HepG2 (cell line): Measurements from ENCODE around the gene CASZ1. TPM values are rescaled to one million over a fixed set of nuclear protein-coding genes. Genes with fewer than 3 reads are reported as not detected.

Experiments used
- ATF5 ChIP-seq: sonication (generic); formaldehyde crosslinking; IDR thresholded peaks from 2 replicates; pipeline ENCODE4 v1.4.0; 2020; ENCODE audit warnings: mild to moderate bottlenecking, low read depth, missing genetic modification reagents
- HMGXB4 ChIP-seq, 2 experiments: sonication (generic) in 1 of 2; formaldehyde crosslinking in 1 of 2; IDR thresholded peaks; 2 replicates each; pipeline versions ENCODE4 v1.4.0 to v1.6.1; 2018 to 2020; ENCODE audit warnings: missing genetic modification reagents in 2 of 2, borderline replicate concordance in 1 of 2, low read depth in 1 of 2, mild to moderate bottlenecking in 1 of 2, missing biosample characterization in 1 of 2
- HNRNPL ChIP-seq: fragments of 200-400 bp; formaldehyde crosslinking; IDR thresholded peaks from 2 replicates; pipeline ENCODE4 v1.6.1; 2017; ENCODE audit warnings: mild to moderate bottlenecking, low read depth, low read length
- HOXA9 ChIP-seq: sonication (generic); formaldehyde crosslinking; IDR thresholded peaks from 2 replicates; pipeline ENCODE4 v1.8.1; 2022; ENCODE audit warnings: missing genetic modification reagents, mild to moderate bottlenecking, moderate library complexity, borderline replicate concordance
- KDM4B ChIP-seq: sonication (generic); formaldehyde crosslinking; IDR thresholded peaks from 2 replicates; pipeline ENCODE4 v1.4.0; 2020; ENCODE audit warnings: missing genetic modification reagents
- MED13 ChIP-seq: sonication (generic); formaldehyde crosslinking; IDR thresholded peaks from 2 replicates; pipeline ENCODE4 v1.5.0; 2020; ENCODE audit warnings: missing genetic modification reagents
- NONO ChIP-seq, 2 experiments: fragments of 450-650 bp in 1 of 2; sonication (generic) in 1 of 2; formaldehyde crosslinking in 1 of 2; IDR thresholded peaks in 1 of 2; conservative IDR thresholded peaks in 1 of 2; 2 replicates each; pipeline versions ENCODE4 v1.6.1 to v1.8.0; 2017 to 2022; ENCODE audit warnings: mild to moderate bottlenecking in 1 of 2, missing genetic modification reagents in 1 of 2, moderate library complexity in 1 of 2
- RAD21 ChIP-seq: fragments of 450-650 bp; formaldehyde crosslinking; IDR thresholded peaks from 2 replicates; pipeline ENCODE4 v1.5.0; 2020; ENCODE audit warnings: mild to moderate bottlenecking
- RARA ChIP-seq: IDR thresholded peaks from 2 replicates; pipeline ENCODE4 v1.6.1; 2016; ENCODE audit warnings: missing genetic modification reagents, missing compliant biosample characterization
- RXRB ChIP-seq: IDR thresholded peaks from 2 replicates; pipeline ENCODE4 v1.6.1; 2016; ENCODE audit warnings: borderline replicate concordance, missing genetic modification reagents, missing compliant biosample characterization
- SOX6 ChIP-seq, 2 experiments: fragments of 450-650 bp in 1 of 2; sonication (generic) in 1 of 2; formaldehyde crosslinking in 1 of 2; IDR thresholded peaks; 2 replicates each; pipeline versions ENCODE4 v1.4.0 to v1.6.1; 2017 to 2020; ENCODE audit warnings: antibody characterized with exemption in 1 of 2, mild to moderate bottlenecking in 1 of 2, missing genetic modification reagents in 1 of 2
- TEAD3 ChIP-seq: optimal IDR thresholded peaks from 2 replicates; pipeline ENCODE3; 2016; ENCODE audit warnings: borderline replicate concordance
- TIGD3 ChIP-seq: sonication (generic); formaldehyde crosslinking; IDR thresholded peaks from 2 replicates; pipeline ENCODE4 v1.5.1; 2020; ENCODE audit warnings: mild to moderate bottlenecking, missing genetic modification reagents, borderline replicate concordance
- TSC22D2 ChIP-seq: sonication (generic); formaldehyde crosslinking; IDR thresholded peaks from 2 replicates; pipeline ENCODE4 v1.5.1; 2020; ENCODE audit warnings: missing genetic modification reagents, mild to moderate bottlenecking, borderline replicate concordance
- YEATS2 ChIP-seq: sonication (generic); formaldehyde crosslinking; IDR thresholded peaks from 2 replicates; pipeline ENCODE4 v1.4.0; 2020; ENCODE audit warnings: missing genetic modification reagents, borderline replicate concordance
- ZBTB3 ChIP-seq: sonication (generic); formaldehyde crosslinking; IDR thresholded peaks from 2 replicates; pipeline ENCODE4 v1.4.0; 2020; ENCODE audit warnings: low read depth, mild to moderate bottlenecking, moderate library complexity, missing genetic modification reagents, borderline replicate concordance
- ZGPAT ChIP-seq: IDR thresholded peaks from 2 replicates; pipeline ENCODE4 v1.6.1; 2016; ENCODE audit warnings: mild to moderate bottlenecking
- ZNF234 ChIP-seq: sonication (generic); formaldehyde crosslinking; conservative IDR thresholded peaks from 2 replicates; pipeline ENCODE4 v1.5.1; 2020; ENCODE audit warnings: mild to moderate bottlenecking, missing genetic modification reagents
- ZNF350 ChIP-seq: sonication (generic); formaldehyde crosslinking; IDR thresholded peaks from 2 replicates; pipeline ENCODE4 v1.4.0; 2020; ENCODE audit warnings: mild to moderate bottlenecking, low read depth, missing genetic modification reagents, borderline replicate concordance
- ZNF446 ChIP-seq: sonication (generic); formaldehyde crosslinking; IDR thresholded peaks from 2 replicates; pipeline ENCODE4 v1.5.0; 2020; ENCODE audit warnings: mild to moderate bottlenecking, missing genetic modification reagents
- ZNF746 ChIP-seq: sonication (generic); formaldehyde crosslinking; IDR thresholded peaks from 2 replicates; pipeline ENCODE4 v1.8.0; 2022; ENCODE audit warnings: mild to moderate bottlenecking, missing genetic modification reagents
- polyA plus RNA-seq, 8 experiments: library from polyadenylated mRNA; depleted of rRNA in 3 of 8; stranded (reverse) in 7 of 8; unstranded in 1 of 8; fragments of >200 nt; fragmentation: Illumina TruSeq in 4 of 8; extraction: Trizol in 4 of 8; gene quantifications; 2 replicates each; pipeline versions ENCODE4 v1.2.1 to v1.2.3, GENCODE V29; 2011 to 2016; ENCODE audit warnings: low read depth in 4 of 8, missing spikeins in 1 of 8, mixed read lengths in 1 of 8; ENCODE audit not compliant: insufficient read depth in 1 of 8
- total RNA-seq, 5 experiments: library from RNA; depleted of rRNA; stranded (reverse); fragments of >200 nt; fragmentation: Illumina TruSeq; extraction: Trizol; gene quantifications; 2 replicates each; pipeline ENCODE4 v1.2.3, GENCODE V29; 2016; ENCODE audit warnings: low read depth in 1 of 5

Gene CASZ1
- total and polyA plus RNA-seq, 2 of the 13 experiments (the other 11 are each of a cell fraction or from before 2014, with no cell fraction given) = 1.9 to 3.7 TPM

- TF ChIP-seq HNRNPL (peak; percentile 88), HMGXB4 (CRISPR knock-in tag; IDR thresholded peaks at IDR 0.05; ENCODE audit: borderline replicate concordance in 1 of 2, low read depth in 1 of 2) (no peak), TIGD3 (no peak), ATF5 (no peak), RARA (CRISPR knock-in tag) (peak; percentile 20; the same call in 1 of the 2 replicates), ZNF350 (CRISPR knock-in tag) (no peak), MED13 (CRISPR knock-in tag) (no peak), RAD21 (no peak), ZNF234 (CRISPR knock-in tag) (no peak), SOX6 (IDR thresholded peaks at IDR 0.05) (no peak), SOX6 (CRISPR knock-in tag; IDR thresholded peaks at IDR 0.05) (peak; percentile 37; the same call in 1 of the 2 replicates), HOXA9 (CRISPR knock-in tag) (no peak), ZGPAT (CRISPR knock-in tag) (peak; percentile 69; the same call in 1 of the 2 replicates), ZNF746 (CRISPR knock-in tag) (no peak), TSC22D2 (CRISPR knock-in tag) (no peak), TEAD3 (peak; percentile 45), YEATS2 (CRISPR knock-in tag) (no peak), NONO (IDR thresholded peaks at IDR 0.05) (no peak), NONO (CRISPR knock-in tag; conservative IDR thresholded peaks at IDR 0.05) (no peak), ZBTB3 (CRISPR knock-in tag) (no peak), KDM4B (CRISPR knock-in tag) (no peak), ZNF446 (peak; percentile 30; the same call in 1 of the 2 replicates), RXRB (peak; percentile 37; the same call in 1 of the 2 replicates)
Measured at GRCh38 chr1:10677491-10678391, 118.7 kb downstream of the CASZ1 start (continued).
